PC-3 (cell line): Measurements from ENCODE around the gene MMS19. TPM values are rescaled to one million over a fixed set of nuclear protein-coding genes. Genes with fewer than 3 reads are reported as not detected.

Experiments used
- ATAC-seq: fragments of 200-7000 bp; cut with Tn5 transposase; 2 replicates; pipeline ENCODE4 v1.9.1; 2020; ENCODE audit warnings: mild to moderate bottlenecking, moderate library complexity
- BruUV-seq: library from RNA; stranded (reverse); fragments of 400-500 nt; replicated peaks from 2 replicates; lab custom pipeline; 2021; lab: Mats Ljungman, UMichigan
- CTCF ChIA-PET: fragments of 300-600 bp; sonication (Branson Sonifier 250); formaldehyde crosslinking; loops from one replicate; lab custom pipeline; 2022; ENCODE audit warnings: antibody characterized with exemption; lab: Charles Lee
- POLR2A ChIA-PET: fragments of 300-600 bp; sonication (Branson Sonifier 250); formaldehyde crosslinking; loops from one replicate; lab custom pipeline; 2022; ENCODE audit warnings: antibody characterized with exemption; ENCODE audit not compliant: unreplicated experiment; lab: Charles Lee
- DNase-seq: peaks from one replicate; pipeline ENCODE4 v3.0.0-alpha.2; 2015
- H2AFZ ChIP-seq: fragments of 300-600 bp; sonication (generic); 2 replicates; pipeline ENCODE4 v1.6.0; 2016; ENCODE audit warnings: antibody characterized with exemption, low read length
- H3F3A ChIP-seq: fragments of 300-600 bp; sonication (generic); one replicate; pipeline ENCODE4 v1.6.0; 2017; ENCODE audit warnings: antibody characterized with exemption, low read length, control low read depth, mild to moderate bottlenecking; ENCODE audit not compliant: unreplicated experiment
- H3K27ac ChIP-seq: fragments of 300-600 bp; sonication (generic); 2 replicates; pipeline ENCODE4 v1.5.1; 2016; ENCODE audit warnings: mild to moderate bottlenecking, low read length
- H3K27me3 ChIP-seq: fragments of 300-600 bp; sonication (generic); 2 replicates; pipeline ENCODE4 v1.6.1; 2016; ENCODE audit warnings: low read length, mixed read lengths
- H3K36me3 ChIP-seq: fragments of 300-600 bp; sonication (generic); 2 replicates; pipeline ENCODE4 v1.6.1; 2016; ENCODE audit warnings: low read depth, mixed run types, low read length, mixed read lengths
- H3K4me1 ChIP-seq: fragments of 300-600 bp; sonication (generic); 2 replicates; pipeline ENCODE4 v1.5.1; 2016; ENCODE audit warnings: low read length; ENCODE audit not compliant: insufficient read depth
- H3K4me2 ChIP-seq: fragments of 300-600 bp; sonication (generic); 2 replicates; pipeline ENCODE4 v1.6.0; 2016; ENCODE audit warnings: low read length
- H3K4me3 ChIP-seq: fragments of 300-600 bp; sonication (generic); 2 replicates; pipeline ENCODE4 v1.5.1; 2016; ENCODE audit warnings: mild to moderate bottlenecking, low read length, mixed read lengths
- H3K79me2 ChIP-seq: fragments of 300-600 bp; sonication (generic); 2 replicates; pipeline ENCODE4 v1.6.1; 2017; ENCODE audit warnings: low read length, mixed read lengths
- H3K9ac ChIP-seq: fragments of 300-600 bp; sonication (generic); 2 replicates; pipeline ENCODE4 v1.6.0; 2016; ENCODE audit warnings: mild to moderate bottlenecking, low read length
- H3K9me2 ChIP-seq: fragments of 300-600 bp; sonication (generic); replicated peaks from 2 replicates; pipeline ENCODE4 v1.6.1; 2016; ENCODE audit warnings: mixed run types, low read length, mixed read lengths
- H3K9me3 ChIP-seq: fragments of 300-600 bp; sonication (generic); 2 replicates; pipeline ENCODE4 v1.6.1; 2016; ENCODE audit warnings: low read length, mixed read lengths
- H4K20me1 ChIP-seq: fragments of 300-600 bp; sonication (generic); 2 replicates; pipeline ENCODE4 v1.6.1; 2016; ENCODE audit warnings: low read length, mixed read lengths
- CTCF ChIP-seq: fragments of 300-600 bp; sonication (generic); conservative IDR thresholded peaks from 2 replicates; pipeline ENCODE4 v1.5.1; 2017; ENCODE audit warnings: antibody characterized with exemption, low read depth, mild to moderate bottlenecking, low read length
- EZH2 ChIP-seq: fragments of 300-600 bp; sonication (generic); IDR thresholded peaks from one replicate; pipeline ENCODE4 v1.6.1; 2017; ENCODE audit warnings: antibody characterized with exemption, mild to moderate bottlenecking, low read length; ENCODE audit not compliant: unreplicated experiment
- EZH2phosphoT487 ChIP-seq: fragments of 300-600 bp; sonication (generic); IDR thresholded peaks from 2 replicates; pipeline ENCODE4 v1.6.1; 2018; ENCODE audit warnings: mild to moderate bottlenecking, antibody characterized with exemption, low read length, borderline replicate concordance
- intact Hi-C: fragments of 100-400 bp; cut with micrococcal nuclease; formaldehyde crosslinking; loops from 2 replicates; pipeline ENCODE4 v1.9.0; 2023
- total RNA-seq: library from RNA; depleted of rRNA; stranded (reverse); fragments of >200 nt; gene quantifications from 2 replicates; pipeline ENCODE4 v1.2.3, GENCODE V29; 2014

Gene MMS19
- total RNA-seq, 1 experiment from 2014 or later: 78.2 TPM

DNA sequence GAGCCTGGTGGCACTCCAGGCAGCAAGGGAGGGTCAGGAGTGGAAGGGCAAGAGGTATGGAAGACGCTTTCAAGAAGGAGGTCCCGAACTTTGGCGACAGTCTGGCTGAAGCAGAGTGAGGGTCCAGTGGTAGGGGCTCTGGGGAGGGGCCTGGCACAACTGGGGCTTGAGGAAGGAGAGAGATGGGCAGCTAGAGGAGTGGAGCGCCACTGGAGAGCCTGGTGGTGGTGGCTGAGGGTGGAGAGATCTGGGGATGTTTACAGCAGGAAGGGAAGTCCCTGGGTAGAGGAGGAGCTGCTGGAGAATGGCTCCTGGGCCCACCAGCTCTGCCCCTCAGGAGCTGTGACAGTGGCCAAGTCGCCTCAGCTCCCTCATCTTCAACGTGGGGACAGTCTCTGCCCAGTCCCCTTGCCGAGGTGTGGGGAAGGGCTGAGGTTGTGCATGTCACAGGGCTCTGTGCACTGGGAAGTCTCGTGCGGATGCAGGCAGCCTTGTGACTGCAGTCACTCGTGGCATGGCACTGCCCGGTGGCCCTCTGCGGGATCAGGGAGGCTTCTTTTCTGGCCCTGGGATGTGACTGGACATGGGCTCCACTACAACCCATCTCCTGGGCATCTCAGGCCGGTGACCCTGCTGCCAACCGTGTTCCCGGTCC, 19.0 kb upstream of the MMS19 start:
- POLR2A ChIA-PET: no interaction called here
- Histone ChIP-seq H2AFZ (no peak overlapping the region), H3K27me3 (no peaks in the 10 kb centered on the region), H3K79me2 (peaks cover 17% of the 10 kb centered on the region; the same call in 1 of the 2 replicates), H3K36me3 (no peaks in the 10 kb centered on the region), H3K4me2 (peak overlapping the region; percentile 78; the same call in 1 of the 2 replicates), H3K4me3 (no peak overlapping the region), H3F3A (peaks cover 5% of the 10 kb centered on the region), H3K9me3 (no peaks in the 10 kb centered on the region), H4K20me1 (no peaks in the 10 kb centered on the region), H3K9ac (no peak overlapping the region), H3K9me2 (no peaks in the 10 kb centered on the region), H3K4me1 (peaks cover 36% of the 10 kb centered on the region), H3K27ac (peak overlapping the region; percentile 61)
- no peak for TF ChIP-seq EZH2
- no peak for TF ChIP-seq CTCF
- TF ChIP-seq EZH2phosphoT487: no peak
- DNase-seq (no peak), ATAC-seq (no peak)
- intact Hi-C loops: no loop called here
- no TSS peak for BruUV-seq
- CTCF ChIA-PET: no interaction called here

- DNase-seq: no peak
- Histone ChIP-seq H4K20me1 (no peaks in the 10 kb centered on the region), H3K9me3 (no peaks in the 10 kb centered on the region), H3K9me2 (no peaks in the 10 kb centered on the region), H2AFZ (no peak overlapping the region), H3F3A (peaks cover 5% of the 10 kb centered on the region), H3K79me2 (peaks cover 22% of the 10 kb centered on the region), H3K27me3 (no peaks in the 10 kb centered on the region), H3K4me2 (no peak overlapping the region), H3K4me1 (peaks cover 36% of the 10 kb centered on the region), H3K4me3 (no peak overlapping the region), H3K9ac (no peak overlapping the region), H3K36me3 (no peaks in the 10 kb centered on the region), H3K27ac (no peak overlapping the region)
- CTCF ChIA-PET: interaction anchor here (0.5 kb wide), 1 partner anchor 90 kb away, joined by 3 read pairs; no protein-coding TSS in a partner anchor
- no TSS peak for BruUV-seq
- POLR2A ChIA-PET: no interaction called here
- no peak for ATAC-seq
- no peak for TF ChIP-seq EZH2phosphoT487
- TF ChIP-seq EZH2: no peak
- intact Hi-C loops: no loop called here
These were observed 17.2 kb upstream of the MMS19 start for GRCh38 chr10:97515271-97515978.

DNA sequence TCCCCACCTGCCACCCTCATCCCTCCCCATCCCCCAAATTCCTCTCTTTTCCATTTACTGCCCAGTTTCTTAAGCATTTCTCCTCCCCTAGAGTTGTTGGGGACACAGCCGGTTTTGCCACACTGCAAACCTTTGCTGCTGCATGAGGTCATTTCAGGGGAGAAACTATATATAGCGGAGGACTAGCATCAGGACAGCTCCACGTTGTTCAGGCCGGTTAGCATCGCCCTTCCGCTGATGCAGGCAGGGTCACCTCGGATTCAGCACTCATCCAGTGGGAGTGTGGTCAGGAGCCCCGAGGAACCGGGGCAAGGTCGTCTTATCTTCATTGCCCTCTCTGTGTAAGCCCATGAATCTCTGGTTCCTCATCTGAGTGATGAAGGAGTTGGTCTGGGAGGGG, 16.1 kb upstream of the MMS19 start:
- ATAC-seq (no peak), DNase-seq (no peak)
- Histone ChIP-seq H2AFZ (no peak overlapping the region), H3K27ac (no peak overlapping the region), H3K4me1 (peaks cover 32% of the 10 kb centered on the region), H3K36me3 (no peaks in the 10 kb centered on the region), H3K9me2 (no peaks in the 10 kb centered on the region), H3F3A (peaks cover 5% of the 10 kb centered on the region), H4K20me1 (no peaks in the 10 kb centered on the region), H3K79me2 (peaks cover 12% of the 10 kb centered on the region), H3K4me3 (no peak overlapping the region), H3K9me3 (no peaks in the 10 kb centered on the region), H3K9ac (no peak overlapping the region), H3K27me3 (no peaks in the 10 kb centered on the region), H3K4me2 (no peak overlapping the region)
- intact Hi-C loops: no loop called here
- BruUV-seq: no TSS peak
- ChIA-PET POLR2A (no interaction called here), CTCF (no interaction called here)
- TF ChIP-seq CTCF (no peak), EZH2phosphoT487 (no peak)
